A375 (cell line): ENCODE measurements around the gene CCDC127. TPM values are rescaled to one million over a fixed set of nuclear protein-coding genes. Genes with fewer than 3 reads are reported as not detected.

Experiments used
- total RNA-seq: library from RNA; depleted of rRNA; stranded (reverse); fragments of >200 nt; shearing (Covaris generic); gene quantifications from 2 replicates; pipeline ENCODE4 v1.2.3, GENCODE V29; 2014; rRNA removed

The CCDC127 gene, protein sequence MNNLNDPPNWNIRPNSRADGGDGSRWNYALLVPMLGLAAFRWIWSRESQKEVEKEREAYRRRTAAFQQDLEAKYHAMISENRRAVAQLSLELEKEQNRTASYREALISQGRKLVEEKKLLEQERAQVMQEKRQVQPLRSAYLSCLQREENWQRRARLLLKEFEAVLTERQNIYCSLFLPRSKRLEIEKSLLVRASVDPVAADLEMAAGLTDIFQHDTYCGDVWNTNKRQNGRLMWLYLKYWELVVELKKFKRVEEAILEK
- 2.4 and 2.7 TPM in 2 replicates for total RNA-seq

DNA sequence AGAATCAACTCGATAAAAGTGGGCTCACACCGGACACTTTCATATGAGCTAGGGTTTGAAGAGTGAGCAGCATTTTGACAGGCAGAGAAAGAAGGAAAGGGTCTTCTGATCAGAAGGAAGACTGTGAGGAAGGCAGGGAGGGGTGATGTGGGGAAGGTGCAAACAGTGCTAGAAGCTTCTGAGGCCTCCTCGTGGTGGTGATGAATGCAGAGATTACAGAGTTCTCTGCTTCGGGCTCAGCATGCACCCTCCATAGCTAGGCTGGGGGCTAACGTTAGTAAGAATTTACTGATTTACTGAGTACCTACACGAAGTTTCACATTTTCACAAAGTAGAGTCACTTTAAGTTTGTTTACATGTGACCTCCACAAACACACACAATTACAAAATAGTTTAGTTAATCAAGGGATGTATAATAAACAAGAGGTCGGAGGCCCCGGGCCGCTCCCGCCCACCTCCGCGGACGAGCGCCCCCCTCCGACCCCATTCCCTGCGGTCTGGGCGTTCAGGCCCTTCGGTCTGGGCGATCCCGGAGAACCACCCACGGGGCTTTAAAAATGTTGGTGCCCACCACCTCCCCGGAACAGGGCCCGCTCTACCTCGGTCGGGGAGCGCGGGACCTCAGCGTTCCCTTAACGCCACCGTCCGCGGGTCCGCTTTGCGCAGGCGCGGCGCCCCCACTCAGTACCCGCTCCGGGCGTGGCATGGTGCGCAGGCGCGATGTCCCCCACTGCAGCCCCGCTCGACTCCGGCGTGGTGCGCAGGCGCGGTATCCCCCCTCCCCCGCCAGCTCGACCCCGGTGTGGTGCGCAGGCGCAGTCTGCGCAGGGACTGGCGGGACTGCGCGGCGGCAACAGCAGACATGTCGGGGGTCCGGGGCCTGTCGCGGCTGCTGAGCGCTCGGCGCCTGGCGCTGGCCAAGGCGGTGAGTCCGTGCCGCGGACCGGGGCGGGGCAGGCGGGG is at the start of gene CCDC127, which contains the start of gene SDHA:
Gene CCDC127 (minus strand): TSS at position 660 of the 963 bp plus-strand sequence. CDS start 1,304 bp downstream, outside the sequence.
Gene SDHA (plus strand): TSS at position 827 of the 963 bp plus-strand sequence. CDS start 36 bp downstream, at position 863.

DNA sequence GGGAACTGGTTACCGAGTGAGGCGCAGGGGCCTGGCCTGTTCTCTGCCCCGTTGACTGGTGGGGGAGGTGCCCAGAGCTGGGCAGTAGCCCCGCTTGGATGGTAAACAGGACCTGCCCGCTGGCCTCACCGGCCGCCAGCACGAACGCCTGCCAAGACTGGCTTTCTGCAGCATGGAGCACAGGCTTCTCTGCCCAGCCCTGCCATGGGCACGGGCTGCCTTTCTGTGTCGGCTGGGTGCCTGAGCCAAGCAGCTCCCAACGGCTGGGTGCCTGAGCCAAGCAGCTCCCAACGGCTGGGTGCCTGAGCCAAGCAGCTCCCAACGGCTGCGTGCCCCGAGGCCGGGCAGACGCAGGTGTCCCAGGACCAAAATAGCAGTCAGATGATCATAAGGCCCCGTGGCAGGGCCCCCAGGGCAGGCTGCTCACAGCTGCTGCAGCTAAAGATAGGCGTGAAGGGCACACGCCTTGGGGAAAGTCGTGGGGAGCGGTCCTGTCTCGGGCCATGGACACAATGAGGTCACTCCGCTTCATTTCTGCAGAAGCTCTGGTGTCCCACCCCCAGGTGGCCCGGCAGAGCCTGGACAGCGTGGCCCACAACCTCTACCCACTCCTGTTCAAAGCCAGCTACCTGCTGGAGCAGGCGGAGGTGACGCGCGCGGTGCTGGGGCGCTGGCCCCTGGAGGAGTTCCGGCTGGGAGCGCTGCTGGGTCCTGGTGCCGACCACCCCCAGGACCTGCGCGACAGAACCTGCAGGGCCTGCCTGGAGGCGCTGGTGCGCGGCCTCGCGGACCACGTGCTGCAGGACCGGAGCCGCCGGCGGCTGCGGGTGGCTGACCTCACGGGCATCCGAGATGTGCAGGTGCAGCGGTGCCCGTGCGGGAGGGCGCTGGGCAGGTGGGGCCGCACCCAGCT is 26.7 kb downstream of the CCDC127 start, which contains the start of gene LRRC14B:
Gene LRRC14B (plus strand): TSS at position 460 of the 913 bp plus-strand sequence. CDS start 44 bp downstream, at position 504.

Other genes with a start within 250 kb of the CCDC127 start
- gene PLEKHG4B, start 126.0 kb downstream of the CCDC127 start, total RNA-seq, result 0.37 and 0.83 TPM in 2 replicates
- gene LRRC14B, start 26.7 kb downstream of the CCDC127 start, total RNA-seq, result not detected in 2 replicates
- gene SDHA, start 167 bp upstream of the CCDC127 start, total RNA-seq, result 82.1 and 91.1 TPM in 2 replicates
- 191 and 210 TPM in 2 replicates for gene PDCD6, start 53.5 kb upstream of the CCDC127 start, total RNA-seq
- gene AHRR, start 103.6 kb upstream of the CCDC127 start, total RNA-seq, result 23.2 and 29.2 TPM in 2 replicates
- gene EXOC3, start 225.0 kb upstream of the CCDC127 start, total RNA-seq, result 54.3 and 54.5 TPM in 2 replicates